Adrenal gland (tissue), 5 donors: Measurements from ENCODE around the gene B3GNT2.

Experiments
- POLR2A ChIP-seq, 2 donors: fragments of 450-650 bp; IDR thresholded peaks; one replicate each; pipeline ENCODE4 v1.6.1; 2017; ENCODE audit warnings: antibody characterized with exemption in 2 of 2, mild to moderate bottlenecking in 2 of 2, moderate library complexity in 1 of 2
- TF ChIP-seq, protein P1 (sequence below), 6 experiments: fragments of 450-650 bp in 4 of 6; fragments of 200-600 bp in 2 of 6; sonication (generic) in 1 of 6; IDR thresholded peaks; 1 replicate in 5 of 6; 2 replicates in 1 of 6; pipeline versions ENCODE4 v1.5.1 to v1.8.0; 2016 to 2021; ENCODE audit warnings: antibody characterized with exemption in 6 of 6, mild to moderate bottlenecking in 2 of 6, moderate library complexity in 1 of 6
- donor health status: DM: no; HTN: no; CAD: no.

DNA sequence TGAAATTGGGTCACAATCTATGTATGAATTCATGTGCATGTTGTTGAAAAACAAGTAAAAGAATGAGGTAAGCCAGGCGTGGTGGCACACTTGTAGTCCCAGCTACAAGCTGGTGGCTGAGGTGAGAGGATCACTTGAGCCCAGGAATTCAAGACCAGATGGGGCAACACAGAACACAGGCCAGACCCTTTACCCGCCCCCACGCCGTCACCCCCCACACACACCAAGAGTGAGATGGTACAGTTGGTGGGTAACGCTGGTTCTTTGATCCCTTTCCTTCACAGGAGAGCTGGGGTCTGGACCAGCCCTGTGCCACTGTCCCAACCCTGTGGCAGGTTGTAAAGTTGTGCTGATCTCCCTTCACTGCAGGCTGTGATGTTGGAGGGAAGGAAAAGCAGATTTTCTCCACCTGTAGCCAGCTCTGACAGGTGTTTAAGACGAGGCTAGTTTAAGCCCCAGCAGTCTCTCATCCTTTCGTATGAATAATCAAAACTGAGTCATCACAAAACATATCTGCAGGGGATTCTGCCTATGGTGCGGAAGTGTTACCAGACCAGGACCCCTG, 13.6 kb downstream of the B3GNT2 start:
- no peak for TF ChIP-seq POLR2A (IDR thresholded peaks at IDR 0.05)
- TF ChIP-seq, protein P1, sequence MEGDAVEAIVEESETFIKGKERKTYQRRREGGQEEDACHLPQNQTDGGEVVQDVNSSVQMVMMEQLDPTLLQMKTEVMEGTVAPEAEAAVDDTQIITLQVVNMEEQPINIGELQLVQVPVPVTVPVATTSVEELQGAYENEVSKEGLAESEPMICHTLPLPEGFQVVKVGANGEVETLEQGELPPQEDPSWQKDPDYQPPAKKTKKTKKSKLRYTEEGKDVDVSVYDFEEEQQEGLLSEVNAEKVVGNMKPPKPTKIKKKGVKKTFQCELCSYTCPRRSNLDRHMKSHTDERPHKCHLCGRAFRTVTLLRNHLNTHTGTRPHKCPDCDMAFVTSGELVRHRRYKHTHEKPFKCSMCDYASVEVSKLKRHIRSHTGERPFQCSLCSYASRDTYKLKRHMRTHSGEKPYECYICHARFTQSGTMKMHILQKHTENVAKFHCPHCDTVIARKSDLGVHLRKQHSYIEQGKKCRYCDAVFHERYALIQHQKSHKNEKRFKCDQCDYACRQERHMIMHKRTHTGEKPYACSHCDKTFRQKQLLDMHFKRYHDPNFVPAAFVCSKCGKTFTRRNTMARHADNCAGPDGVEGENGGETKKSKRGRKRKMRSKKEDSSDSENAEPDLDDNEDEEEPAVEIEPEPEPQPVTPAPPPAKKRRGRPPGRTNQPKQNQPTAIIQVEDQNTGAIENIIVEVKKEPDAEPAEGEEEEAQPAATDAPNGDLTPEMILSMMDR (IDR thresholded peaks at IDR 0.05) = no peak
